DND-41 (cell line): ENCODE measurements around the gene PIPOX.

Experiments
- ATAC-seq: fragments of 200-7000 bp; cut with Tn5 transposase; 3 replicates; pipeline ENCODE4 v1.9.1; 2021; ENCODE audit warnings: low read depth; ENCODE audit not compliant: insufficient read depth
- DNase-seq: peaks from one replicate; pipeline ENCODE4 v3.0.0-alpha.2; 2020
- H2AFZ ChIP-seq: 2 replicates; pipeline ENCODE4 v1.6.0; 2012; ENCODE audit warnings: low read depth, low read length
- H3K27ac ChIP-seq: 2 replicates; pipeline ENCODE4 v1.5.1; 2012; ENCODE audit warnings: low read length, inconsistent platforms
- H3K27me3 ChIP-seq: fragments of 200-600 bp; sonication (generic); 2 replicates; pipeline ENCODE4 v1.6.0; 2012; ENCODE audit warnings: low read length, mild to moderate bottlenecking, inconsistent platforms; ENCODE audit not compliant: insufficient read depth, poor library complexity
- H3K36me3 ChIP-seq: 2 replicates; pipeline ENCODE4 v1.5.1; 2012; ENCODE audit warnings: low read length, inconsistent platforms; ENCODE audit not compliant: insufficient read depth
- H3K4me1 ChIP-seq: 2 replicates; pipeline ENCODE4 v1.5.1; 2012; ENCODE audit warnings: mild to moderate bottlenecking, low read length; ENCODE audit not compliant: insufficient read depth
- H3K4me2 ChIP-seq: 2 replicates; pipeline ENCODE4 v1.6.0; 2012; ENCODE audit warnings: mild to moderate bottlenecking, moderate library complexity, low read length, inconsistent platforms; ENCODE audit not compliant: insufficient read depth
- H3K4me3 ChIP-seq, 2 experiments: fragments of 200-600 bp in 1 of 2; shearing (Covaris generic) in 1 of 2; 2 replicates each; pipeline ENCODE4 v1.5.1; 2012 to 2016; ENCODE audit warnings: inconsistent platforms in 2 of 2, low read length in 2 of 2, mild to moderate bottlenecking in 2 of 2, low read depth in 1 of 2, moderate library complexity in 1 of 2
- H3K79me2 ChIP-seq: 2 replicates; pipeline ENCODE4 v1.6.0; 2012; ENCODE audit warnings: low read length, inconsistent platforms; ENCODE audit not compliant: insufficient read depth
- H3K9ac ChIP-seq: 2 replicates; pipeline ENCODE4 v1.6.0; 2012; ENCODE audit warnings: low read depth, mild to moderate bottlenecking, inconsistent platforms, low read length, moderate library complexity
- H3K9me3 ChIP-seq: 2 replicates; pipeline ENCODE4 v1.5.1; 2012; ENCODE audit warnings: low read length, moderate library complexity, mild to moderate bottlenecking, inconsistent platforms; ENCODE audit not compliant: insufficient read depth, severe bottlenecking
- H4K20me1 ChIP-seq: 2 replicates; pipeline ENCODE4 v1.6.0; 2012; ENCODE audit warnings: low read length; ENCODE audit not compliant: insufficient read depth
- CTCF ChIP-seq: IDR thresholded peaks from 2 replicates; pipeline ENCODE4 v1.5.1; 2012; ENCODE audit warnings: borderline replicate concordance, low read length, moderate library complexity, mild to moderate bottlenecking; ENCODE audit not compliant: poor library complexity, severe bottlenecking; ENCODE audit errors: extremely low read depth
- EZH2 ChIP-seq: IDR thresholded peaks from 3 replicates; pipeline ENCODE4 v1.6.1; 2012; ENCODE audit warnings: borderline replicate concordance, low read depth, mild to moderate bottlenecking, moderate library complexity, low read length, inconsistent platforms; ENCODE audit not compliant: severe bottlenecking

PIPOX gene

GRCh38 chr17:29095439-29095838, 52.5 kb downstream of the PIPOX start:
- Histone ChIP-seq H3K4me3 (no peak overlapping the region), H4K20me1 (peaks cover 6% of the 10 kb centered on the region), H3K4me1 (no peaks in the 10 kb centered on the region), H2AFZ (no peak overlapping the region), H3K9ac (no peak overlapping the region), H3K36me3 (peaks cover 99% of the 10 kb centered on the region), H3K79me2 (no peaks in the 10 kb centered on the region), H3K27me3 (no peaks in the 10 kb centered on the region), H3K9me3 (no peaks in the 10 kb centered on the region), H3K27ac (no peak overlapping the region), H3K4me2 (no peak overlapping the region)
- ATAC-seq = no peak
- TF ChIP-seq EZH2 (no peak), CTCF (no peak)
- no peak for DNase-seq

- Histone ChIP-seq H3K4me2 (no peak overlapping the region), H3K79me2 (no peaks in the 10 kb centered on the region), H4K20me1 (peaks cover 6% of the 10 kb centered on the region), H3K9ac (no peak overlapping the region), H3K9me3 (no peaks in the 10 kb centered on the region), H3K27ac (no peak overlapping the region), H3K4me3 (no peak overlapping the region), H3K27me3 (no peaks in the 10 kb centered on the region), H3K36me3 (peaks cover 98% of the 10 kb centered on the region), H3K4me1 (no peaks in the 10 kb centered on the region), H2AFZ (no peak overlapping the region)
- TF ChIP-seq EZH2 = no peak
- no peak for TF ChIP-seq CTCF
- no peak for DNase-seq
- ATAC-seq = no peak
Measured at GRCh38 chr17:29096094-29096493, 53.2 kb downstream of the PIPOX start.

- H3K9ac ChIP-seq = no peak overlapping the region
- no peak overlapping the region for H3K4me2 ChIP-seq
- no peaks in the 10 kb centered on the region for H3K9me3 ChIP-seq
- H3K4me3 ChIP-seq = no peak overlapping the region
- no peaks in the 10 kb centered on the region for H3K79me2 ChIP-seq
- peaks cover 93% of the 10 kb centered on the region for H3K36me3 ChIP-seq
- H3K27me3 ChIP-seq = no peaks in the 10 kb centered on the region
- H3K4me1 ChIP-seq = no peaks in the 10 kb centered on the region
- H4K20me1 ChIP-seq = peaks cover 6% of the 10 kb centered on the region
- H2AFZ ChIP-seq = no peak overlapping the region
- no peak overlapping the region for H3K27ac ChIP-seq
- no peak for ATAC-seq
- DNase-seq = no peak
- TF ChIP-seq CTCF = no peak
- TF ChIP-seq EZH2 = no peak
Measured at GRCh38 chr17:29099527-29099926, 56.6 kb downstream of the PIPOX start.

- ATAC-seq = no peak
Measured at GRCh38 chr17:29100296-29100695, 57.4 kb downstream of the PIPOX start.

More at GRCh38 chr17:29100296-29100695, 57.4 kb downstream of the PIPOX start:
- H3K4me2 ChIP-seq = no peak overlapping the region
- no peaks in the 10 kb centered on the region for H3K79me2 ChIP-seq
- H4K20me1 ChIP-seq = peaks cover 6% of the 10 kb centered on the region
- DNase-seq = no peak
- no peak overlapping the region for H2AFZ ChIP-seq
- no peaks in the 10 kb centered on the region for H3K4me1 ChIP-seq
- peaks cover 90% of the 10 kb centered on the region for H3K36me3 ChIP-seq
- no peak overlapping the region for H3K9ac ChIP-seq
- H3K27me3 ChIP-seq = no peaks in the 10 kb centered on the region
- no peaks in the 10 kb centered on the region for H3K9me3 ChIP-seq
- TF ChIP-seq CTCF (no peak), EZH2 (no peak)
- no peak overlapping the region for H3K27ac ChIP-seq
- no peak overlapping the region for H3K4me3 ChIP-seq
